Globus pallidus (tissue), 1 donor: ENCODE data around the gene DOCK11.
"Not testable (repeated sequence)": the region's sequence is repeated elsewhere in the genome, so short reads cannot be mapped to it uniquely, and the experiment has no call there.

Experiments
- DNase-seq: peaks from one replicate; pipeline ENCODE4 v3.0.0-alpha.2; 2015; ENCODE audit warnings: low spot score

DOCK11 gene

GRCh38 chrX:118570209-118570608 lies 74.6 kb downstream of the DOCK11 start:
- DNase-seq, result no peak

GRCh38 chrX:118571836-118572235 lies 76.2 kb downstream of the DOCK11 start:
- no peak for DNase-seq

GRCh38 chrX:118574666-118575065 lies 79.1 kb downstream of the DOCK11 start:
- DNase-seq, result no peak

- no peak for DNase-seq
These were observed 81.4 kb downstream of the DOCK11 start for GRCh38 chrX:118577041-118577440.

GRCh38 chrX:118579417-118579816 lies 83.8 kb downstream of the DOCK11 start:
- DNase-seq, result no peak

- not testable (repeated sequence) for DNase-seq
These were observed 87.3 kb downstream of the DOCK11 start for GRCh38 chrX:118582926-118583325.

GRCh38 chrX:118583781-118584180 lies 88.2 kb downstream of the DOCK11 start:
- DNase-seq, result no peak

- no peak for DNase-seq
These were observed 89.7 kb downstream of the DOCK11 start for GRCh38 chrX:118585296-118585695.

GRCh38 chrX:118586206-118586605 lies 90.6 kb downstream of the DOCK11 start:
- DNase-seq, result not testable (repeated sequence)

GRCh38 chrX:118588715-118589114 lies 93.1 kb downstream of the DOCK11 start:
- DNase-seq, result no peak

GRCh38 chrX:118589227-118589626 lies 93.6 kb downstream of the DOCK11 start:
- DNase-seq, result no peak

GRCh38 chrX:118593407-118593806 lies 97.8 kb downstream of the DOCK11 start:
- no peak for DNase-seq

- no peak for DNase-seq
These were observed 99.2 kb downstream of the DOCK11 start for GRCh38 chrX:118594697-118595420.

GRCh38 chrX:118595501-118596042 lies 100.0 kb downstream of the DOCK11 start:
- DNase-seq, result no peak

GRCh38 chrX:118596390-118596789 lies 100.8 kb downstream of the DOCK11 start:
- DNase-seq, result no peak

GRCh38 chrX:118603981-118604380 lies 108.4 kb downstream of the DOCK11 start:
- peak; percentile 56 for DNase-seq

- no peak for DNase-seq
These were observed 116.7 kb downstream of the DOCK11 start for GRCh38 chrX:118612290-118612689.

- DNase-seq, result no peak
These were observed 118.5 kb downstream of the DOCK11 start for GRCh38 chrX:118614150-118614549.

GRCh38 chrX:118615141-118615540 lies 119.5 kb downstream of the DOCK11 start:
- DNase-seq, result no peak

GRCh38 chrX:118621081-118621759 lies 125.6 kb downstream of the DOCK11 start:
- DNase-seq, result no peak

GRCh38 chrX:118623062-118623461 lies 127.4 kb downstream of the DOCK11 start:
- no peak for DNase-seq

GRCh38 chrX:118626346-118626745 lies 130.7 kb downstream of the DOCK11 start:
- DNase-seq, result no peak

- no peak for DNase-seq
These were observed 131.6 kb downstream of the DOCK11 start for GRCh38 chrX:118627084-118627758.
